Adipocyte (in vitro differentiated cells): ENCODE results near the gene HES6.

Experiments used
- DNase-seq: peaks from one replicate; pipeline ENCODE4 v3.0.0-alpha.2; 2015; ENCODE audit warnings: low read depth
- H3K27me3 ChIP-seq: replicated peaks from 2 replicates; pipeline ENCODE4 v1.7.0; 2013; ENCODE audit warnings: mild to moderate bottlenecking, low read length, moderate library complexity; ENCODE audit not compliant: control insufficient read depth, insufficient read depth
- H3K36me3 ChIP-seq: 2 replicates; pipeline ENCODE4 v1.7.0; 2013; ENCODE audit warnings: low read length, mild to moderate bottlenecking, moderate library complexity; ENCODE audit not compliant: control insufficient read depth, insufficient read depth, severe bottlenecking
- H3K4me1 ChIP-seq: 2 replicates; pipeline ENCODE4 v1.7.0; 2013; ENCODE audit warnings: mild to moderate bottlenecking, low read length, moderate library complexity; ENCODE audit not compliant: control insufficient read depth, insufficient read depth
- H3K4me3 ChIP-seq: 2 replicates; pipeline ENCODE4 v1.7.0; 2013; ENCODE audit warnings: mild to moderate bottlenecking, low read length, moderate library complexity
- H3K9ac ChIP-seq: 2 replicates; pipeline ENCODE4 v1.7.0; 2013; ENCODE audit warnings: mild to moderate bottlenecking, low read length, moderate library complexity
- H3K9me3 ChIP-seq: 2 replicates; pipeline ENCODE4 v1.7.0; 2013; ENCODE audit warnings: mild to moderate bottlenecking, low read length, moderate library complexity; ENCODE audit not compliant: control insufficient read depth

Gene HES6

GRCh38 chr2:238259061-238260020, 19.5 kb upstream of the HES6 start:
- Histone ChIP-seq H3K4me3 (no peak overlapping the region), H3K27me3 (no peaks in the 10 kb centered on the region), H3K9me3 (no peaks in the 10 kb centered on the region), H3K4me1 (peaks cover 9% of the 10 kb centered on the region), H3K36me3 (peaks cover 9% of the 10 kb centered on the region), H3K9ac (no peak overlapping the region)
- no peak for DNase-seq

- H3K4me3 ChIP-seq, result no peak overlapping the region
- no peaks in the 10 kb centered on the region for H3K27me3 ChIP-seq
- peaks cover 6% of the 10 kb centered on the region for H3K4me1 ChIP-seq
- H3K9me3 ChIP-seq, result no peaks in the 10 kb centered on the region
- peaks cover 11% of the 10 kb centered on the region for H3K36me3 ChIP-seq
- DNase-seq, result no peak
- no peak overlapping the region for H3K9ac ChIP-seq
Measured at GRCh38 chr2:238257786-238258700, 18.2 kb upstream of the HES6 start.

GRCh38 chr2:238256594-238257104, 16.8 kb upstream of the HES6 start:
- no peaks in the 10 kb centered on the region for H3K4me1 ChIP-seq

GRCh38 chr2:238256111-238256510, 16.3 kb upstream of the HES6 start:
- no peaks in the 10 kb centered on the region for H3K9me3 ChIP-seq
- H3K4me3 ChIP-seq, result no peak overlapping the region
- H3K9ac ChIP-seq, result no peak overlapping the region
- H3K36me3 ChIP-seq, result peaks cover 14% of the 10 kb centered on the region
- H3K27me3 ChIP-seq, result no peaks in the 10 kb centered on the region
- DNase-seq, result no peak
- no peaks in the 10 kb centered on the region for H3K4me1 ChIP-seq

More at GRCh38 chr2:238256594-238257104, 16.8 kb upstream of the HES6 start:
- H3K27me3 ChIP-seq, result no peaks in the 10 kb centered on the region
- no peaks in the 10 kb centered on the region for H3K9me3 ChIP-seq
- peak; percentile 40 for DNase-seq
- H3K4me3 ChIP-seq, result no peak overlapping the region
- no peak overlapping the region for H3K9ac ChIP-seq
- H3K36me3 ChIP-seq, result peaks cover 14% of the 10 kb centered on the region

- H3K9ac ChIP-seq, result no peak overlapping the region
- H3K36me3 ChIP-seq, result peaks cover 18% of the 10 kb centered on the region
- no peaks in the 10 kb centered on the region for H3K4me1 ChIP-seq
- H3K4me3 ChIP-seq, result no peak overlapping the region
- no peaks in the 10 kb centered on the region for H3K27me3 ChIP-seq
- DNase-seq, result no peak
- no peaks in the 10 kb centered on the region for H3K9me3 ChIP-seq
Measured at GRCh38 chr2:238255636-238256035, 15.8 kb upstream of the HES6 start.

- peaks cover 22% of the 10 kb centered on the region for H3K36me3 ChIP-seq
- H3K9me3 ChIP-seq, result no peaks in the 10 kb centered on the region
- no peak overlapping the region for H3K4me3 ChIP-seq
- H3K4me1 ChIP-seq, result no peaks in the 10 kb centered on the region
- H3K9ac ChIP-seq, result no peak overlapping the region
- H3K27me3 ChIP-seq, result no peaks in the 10 kb centered on the region
- no peak for DNase-seq
Measured at GRCh38 chr2:238255151-238255551, 15.3 kb upstream of the HES6 start.

GRCh38 chr2:238254095-238254723, 14.4 kb upstream of the HES6 start:
- no peaks in the 10 kb centered on the region for H3K27me3 ChIP-seq
- H3K9me3 ChIP-seq, result no peaks in the 10 kb centered on the region
- no peak overlapping the region for H3K9ac ChIP-seq
- H3K36me3 ChIP-seq, result peaks cover 22% of the 10 kb centered on the region
- no peaks in the 10 kb centered on the region for H3K4me1 ChIP-seq
- no peak for DNase-seq
- no peak overlapping the region for H3K4me3 ChIP-seq

- Histone ChIP-seq H3K27me3 (no peaks in the 10 kb centered on the region), H3K4me3 (no peak overlapping the region), H3K9me3 (no peaks in the 10 kb centered on the region), H3K36me3 (peaks cover 22% of the 10 kb centered on the region), H3K4me1 (no peaks in the 10 kb centered on the region), H3K9ac (no peak overlapping the region)
- DNase-seq, result no peak
Measured at GRCh38 chr2:238252766-238253630, 13.2 kb upstream of the HES6 start.

- Histone ChIP-seq H3K36me3 (peaks cover 22% of the 10 kb centered on the region), H3K4me3 (no peak overlapping the region), H3K27me3 (no peaks in the 10 kb centered on the region), H3K4me1 (peaks cover under 1% of the 10 kb centered on the region), H3K9me3 (no peaks in the 10 kb centered on the region), H3K9ac (no peak overlapping the region)
- no peak for DNase-seq
Measured at GRCh38 chr2:238251986-238252385, 12.1 kb upstream of the HES6 start.

- Histone ChIP-seq H3K27me3 (no peaks in the 10 kb centered on the region), H3K9me3 (no peaks in the 10 kb centered on the region), H3K9ac (no peak overlapping the region), H3K4me3 (no peak overlapping the region), H3K4me1 (peaks cover 3% of the 10 kb centered on the region), H3K36me3 (peaks cover 22% of the 10 kb centered on the region)
- DNase-seq, result no peak
Measured at GRCh38 chr2:238251331-238251730, 11.5 kb upstream of the HES6 start.
